ENCODE results near the gene ABCC1. TPM values are rescaled to one million over a fixed set of nuclear protein-coding genes. Genes with fewer than 3 reads are reported as not detected.

The ABCC1 gene
- total RNA-seq, 2 experiments from 2014 or later: 64.5 to 67.6 TPM

- no peak for TF ChIP-seq CTCF (IDR thresholded peaks at IDR 0.05)
- POLR2A ChIA-PET: no interaction called here
- H3K4me1 Mint-ChIP-seq (ENCODE audit: low read depth): peaks cover 40% of the 10 kb centered on the region
Measured at GRCh38 chr16:15970743-15971439, 21.5 kb downstream of the ABCC1 start.

GRCh38 chr16:15971440-15971815 lies 22.0 kb downstream of the ABCC1 start:
- ChIA-PET CTCF (no interaction called here), POLR2A (no interaction called here)
- H3K27ac Mint-ChIP-seq: no peak overlapping the region
- H3K36me3 Mint-ChIP-seq (ENCODE audit: low read depth): peaks cover 69% of the 10 kb centered on the region
- H3K4me3 Mint-ChIP-seq: no peak overlapping the region
- H3K4me1 Mint-ChIP-seq (ENCODE audit: low read depth): peaks cover 43% of the 10 kb centered on the region
- peaks cover 20% of the 10 kb centered on the region for H3K9me3 Mint-ChIP-seq
- H3K27me3 Mint-ChIP-seq: no peaks in the 10 kb centered on the region
- intact Hi-C loops (cut with micrococcal nuclease): no loop called here
- no peak for DNase-seq
- ATAC-seq: no peak
- TF ChIP-seq CTCF (IDR thresholded peaks at IDR 0.05): no peak

More at GRCh38 chr16:15970743-15971439, 21.5 kb downstream of the ABCC1 start:
- Mint-ChIP-seq H3K4me3 (no peak overlapping the region), H3K27me3 (no peaks in the 10 kb centered on the region), H3K9me3 (peaks cover 20% of the 10 kb centered on the region), H3K36me3 (ENCODE audit: low read depth) (peaks cover 65% of the 10 kb centered on the region), H3K27ac (no peak overlapping the region)
- DNase-seq (no peak), ATAC-seq (no peak)
- intact Hi-C loops (cut with micrococcal nuclease): no loop called here
- CTCF ChIA-PET: no interaction called here

GRCh38 chr16:15972046-15972868 lies 22.8 kb downstream of the ABCC1 start:
- DNase-seq (no peak), ATAC-seq (no peak)
- intact Hi-C loops (cut with micrococcal nuclease): no loop called here
- no peak for TF ChIP-seq CTCF (IDR thresholded peaks at IDR 0.05)
- H3K36me3 Mint-ChIP-seq (ENCODE audit: low read depth): peaks cover 70% of the 10 kb centered on the region
- POLR2A ChIA-PET: no interaction called here
- H3K9me3 Mint-ChIP-seq: peaks cover 20% of the 10 kb centered on the region
- CTCF ChIA-PET: no interaction called here
- no peaks in the 10 kb centered on the region for H3K27me3 Mint-ChIP-seq
- no peak overlapping the region for H3K27ac Mint-ChIP-seq
- no peak overlapping the region for H3K4me3 Mint-ChIP-seq
- peaks cover 44% of the 10 kb centered on the region for H3K4me1 Mint-ChIP-seq (ENCODE audit: low read depth)

- H3K36me3 Mint-ChIP-seq (ENCODE audit: low read depth): peaks cover 78% of the 10 kb centered on the region
- DNase-seq (no peak), ATAC-seq (no peak)
- intact Hi-C loops (cut with micrococcal nuclease): no loop called here
- no peak overlapping the region for H3K4me3 Mint-ChIP-seq
- TF ChIP-seq CTCF (IDR thresholded peaks at IDR 0.05): no peak
- POLR2A ChIA-PET: no interaction called here
- CTCF ChIA-PET: interaction anchor here (0.6 kb wide), 1 partner anchor 63 kb away, joined by 3 read pairs; no protein-coding TSS in a partner anchor
- H3K27me3 Mint-ChIP-seq: no peaks in the 10 kb centered on the region
- no peak overlapping the region for H3K27ac Mint-ChIP-seq
- peaks cover 42% of the 10 kb centered on the region for H3K4me1 Mint-ChIP-seq (ENCODE audit: low read depth)
- H3K9me3 Mint-ChIP-seq: peaks cover 27% of the 10 kb centered on the region
Measured at GRCh38 chr16:15973421-15973820, 24.0 kb downstream of the ABCC1 start.

- Mint-ChIP-seq H3K4me1 (ENCODE audit: low read depth) (peaks cover 42% of the 10 kb centered on the region), H3K36me3 (ENCODE audit: low read depth) (peaks cover 79% of the 10 kb centered on the region), H3K27me3 (no peaks in the 10 kb centered on the region), H3K27ac (no peak overlapping the region), H3K9me3 (peaks cover 30% of the 10 kb centered on the region), H3K4me3 (no peak overlapping the region)
- ChIA-PET CTCF (interaction anchor here (0.6 to 1.1 kb wide), 2 partner anchors 63 to 196 kb away, joined by 3 read pairs; no protein-coding TSS in a partner anchor), POLR2A (interaction anchor here (1.5 kb wide), 1 partner anchor 10 kb away, joined by 6 read pairs; no protein-coding TSS in a partner anchor)
- TF ChIP-seq CTCF (IDR thresholded peaks at IDR 0.05): no peak
- ATAC-seq: no peak
- no peak for DNase-seq
- intact Hi-C loops (cut with micrococcal nuclease): no loop called here
Measured at GRCh38 chr16:15974057-15974456, 24.6 kb downstream of the ABCC1 start.

Measured in activated CD8-positive, alpha-beta T cell treated with anti-CD3 and anti-CD28 coated beads for 36 hours (primary cell).